Measurements from ENCODE around the gene TBL1X. TPM values are rescaled to one million over a fixed set of nuclear protein-coding genes. Genes with fewer than 3 reads are reported as not detected.

Gene TBL1X
- total and polyA plus RNA-seq, 2 of the 13 experiments (the other 11 are each of a cell fraction or from before 2014, with no cell fraction given), result 17.6 to 19.9 TPM

DNA sequence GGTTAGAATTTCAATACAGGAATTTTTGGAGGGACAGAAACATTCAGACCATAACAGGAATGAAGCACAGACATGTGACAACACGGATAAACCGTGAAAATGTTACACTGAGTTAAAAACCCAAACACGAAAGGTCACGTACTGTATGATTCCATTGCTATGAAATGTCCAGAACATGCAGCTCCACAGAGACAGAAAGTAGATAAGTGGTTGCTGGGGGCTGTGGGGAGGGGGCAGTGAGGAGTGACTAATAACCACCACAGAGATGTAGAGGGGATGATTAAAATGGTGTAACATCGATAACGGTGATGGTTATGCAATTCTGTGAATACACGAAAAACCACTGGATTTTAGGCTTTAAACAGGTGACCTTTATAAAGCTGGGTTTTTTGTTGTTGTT is 292.5 kb downstream of the TBL1X start:
- H4K20me1 ChIP-seq (ENCODE audit: insufficient read depth, low read length), result no peaks in the 10 kb centered on the region
- no peak overlapping the region for H3K9ac ChIP-seq (ENCODE audit: insufficient read depth, low read depth, low read length)
- H2AFZ ChIP-seq (ENCODE audit: low read length), result no peak overlapping the region
- H3K36me3 ChIP-seq (replicated peaks in 1 of 2; ENCODE audit: control insufficient read depth in 1 of 2, insufficient read depth in 2 of 2, low read length in 2 of 2), result no peaks in the 10 kb centered on the region
- no peaks in the 10 kb centered on the region for H3K4me1 ChIP-seq (ENCODE audit: insufficient read depth, low read length)
- BruUV-seq (replicated peaks), result no TSS peak
- in situ Hi-C loops (cut with HindIII; ENCODE audit: extremely low pct_ligation_motif_present, low pct_unique_long_range_greater_than_20kb), result no loop called here
- intact Hi-C loops (cut with micrococcal nuclease; ENCODE audit: unreplicated experiment), result no loop called here
- ChIA-PET POLR2A (interaction anchor here (0.8 kb wide), 1 partner anchor 10 kb away, joined by 5 read pairs; no protein-coding TSS in a partner anchor), CTCF (ENCODE audit: low intra/inter-chr PET ratio, low total read pairs) (no interaction called here)
- H3K27ac ChIP-seq (ENCODE audit: extremely low read length, insufficient read depth, low read length), result no peak overlapping the region
- ATAC-seq (no peak), FAIRE-seq (no peak), DNase-seq (ENCODE audit: low spot score) (no peak)
- no peak overlapping the region for H3K4me2 ChIP-seq (ENCODE audit: low read depth, low read length)
- H3K27me3 ChIP-seq (ENCODE audit: control insufficient read depth in 1 of 2, insufficient read depth in 2 of 2, low read length in 2 of 2), result no peaks in the 10 kb centered on the region
- TF ChIP-seq ZBTB25 (CRISPR knock-in tag; IDR thresholded peaks at IDR 0.05) (no peak), ZSCAN22 (CRISPR knock-in tag; IDR thresholded peaks at IDR 0.05) (no peak)
- TF ChIP-seq, protein P1, sequence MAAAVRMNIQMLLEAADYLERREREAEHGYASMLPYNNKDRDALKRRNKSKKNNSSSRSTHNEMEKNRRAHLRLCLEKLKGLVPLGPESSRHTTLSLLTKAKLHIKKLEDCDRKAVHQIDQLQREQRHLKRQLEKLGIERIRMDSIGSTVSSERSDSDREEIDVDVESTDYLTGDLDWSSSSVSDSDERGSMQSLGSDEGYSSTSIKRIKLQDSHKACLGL (CRISPR knock-in tag; IDR thresholded peaks at IDR 0.05), result no peak
- H3K79me2 ChIP-seq (ENCODE audit: insufficient read depth, low read length), result no peaks in the 10 kb centered on the region
- no peaks in the 10 kb centered on the region for H3K9me3 ChIP-seq (ENCODE audit: low read length)
- H3K4me3 ChIP-seq (replicated peaks in 1 of 3; ENCODE audit: insufficient read depth in 1 of 3, low read depth in 2 of 3, low read length in 3 of 3), result no peak overlapping the region
- WGBS (ENCODE audit: low lambda C conversion rate), result 55% methylated on average over 7 of the region's 7 CpGs

GRCh38 chrX:9758021-9758638 is 293.3 kb downstream of the TBL1X start:
- Histone ChIP-seq H3K9me3 (ENCODE audit: low read length) (no peaks in the 10 kb centered on the region), H3K36me3 (replicated peaks in 1 of 2; ENCODE audit: control insufficient read depth in 1 of 2, insufficient read depth in 2 of 2, low read length in 2 of 2) (no peaks in the 10 kb centered on the region), H2AFZ (ENCODE audit: low read length) (no peak overlapping the region), H3K27me3 (ENCODE audit: control insufficient read depth in 1 of 2, insufficient read depth in 2 of 2, low read length in 2 of 2) (no peaks in the 10 kb centered on the region), H3K4me3 (replicated peaks in 1 of 3; ENCODE audit: insufficient read depth in 1 of 3, low read depth in 2 of 3, low read length in 3 of 3) (no peak overlapping the region), H3K4me1 (ENCODE audit: insufficient read depth, low read length) (no peaks in the 10 kb centered on the region), H4K20me1 (ENCODE audit: insufficient read depth, low read length) (no peaks in the 10 kb centered on the region), H3K4me2 (ENCODE audit: low read depth, low read length) (no peak overlapping the region), H3K79me2 (ENCODE audit: insufficient read depth, low read length) (no peaks in the 10 kb centered on the region), H3K9ac (ENCODE audit: insufficient read depth, low read depth, low read length) (no peak overlapping the region), H3K27ac (ENCODE audit: extremely low read length, insufficient read depth, low read length) (no peak overlapping the region)
- ATAC-seq (no peak), DNase-seq (ENCODE audit: low spot score) (no peak), FAIRE-seq (no peak)
- in situ Hi-C loops (cut with HindIII; ENCODE audit: extremely low pct_ligation_motif_present, low pct_unique_long_range_greater_than_20kb), result no loop called here
- WGBS (ENCODE audit: low lambda C conversion rate), result 13% methylated on average over 3 of the region's 4 CpGs
- BruUV-seq (replicated peaks), result no TSS peak
- POLR2A ChIA-PET, result no interaction called here
- CTCF ChIA-PET (ENCODE audit: low intra/inter-chr PET ratio, low total read pairs), result no interaction called here
- intact Hi-C loops (cut with micrococcal nuclease; ENCODE audit: unreplicated experiment), result no loop called here
- TF ChIP-seq ZNF17 (CRISPR knock-in tag; IDR thresholded peaks at IDR 0.05), result no peak
- TF ChIP-seq KLF15 (CRISPR knock-in tag; IDR thresholded peaks at IDR 0.05; ENCODE audit: borderline replicate concordance), result no peak
- no peak for TF ChIP-seq ZNF614 (CRISPR knock-in tag; IDR thresholded peaks at IDR 0.05; ENCODE audit: borderline replicate concordance)
- TF ChIP-seq, protein P2, sequence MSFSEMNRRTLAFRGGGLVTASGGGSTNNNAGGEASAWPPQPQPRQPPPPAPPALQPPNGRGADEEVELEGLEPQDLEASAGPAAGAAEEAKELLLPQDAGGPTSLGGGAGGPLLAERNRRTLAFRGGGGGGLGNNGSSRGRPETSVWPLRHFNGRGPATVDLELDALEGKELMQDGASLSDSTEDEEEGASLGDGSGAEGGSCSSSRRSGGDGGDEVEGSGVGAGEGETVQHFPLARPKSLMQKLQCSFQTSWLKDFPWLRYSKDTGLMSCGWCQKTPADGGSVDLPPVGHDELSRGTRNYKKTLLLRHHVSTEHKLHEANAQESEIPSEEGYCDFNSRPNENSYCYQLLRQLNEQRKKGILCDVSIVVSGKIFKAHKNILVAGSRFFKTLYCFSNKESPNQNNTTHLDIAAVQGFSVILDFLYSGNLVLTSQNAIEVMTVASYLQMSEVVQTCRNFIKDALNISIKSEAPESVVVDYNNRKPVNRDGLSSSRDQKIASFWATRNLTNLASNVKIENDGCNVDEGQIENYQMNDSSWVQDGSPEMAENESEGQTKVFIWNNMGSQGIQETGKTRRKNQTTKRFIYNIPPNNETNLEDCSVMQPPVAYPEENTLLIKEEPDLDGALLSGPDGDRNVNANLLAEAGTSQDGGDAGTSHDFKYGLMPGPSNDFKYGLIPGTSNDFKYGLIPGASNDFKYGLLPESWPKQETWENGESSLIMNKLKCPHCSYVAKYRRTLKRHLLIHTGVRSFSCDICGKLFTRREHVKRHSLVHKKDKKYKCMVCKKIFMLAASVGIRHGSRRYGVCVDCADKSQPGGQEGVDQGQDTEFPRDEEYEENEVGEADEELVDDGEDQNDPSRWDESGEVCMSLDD (CRISPR knock-in tag; IDR thresholded peaks at IDR 0.05; ENCODE audit: borderline replicate concordance), result no peak
- TF ChIP-seq NFIC (IDR thresholded peaks at IDR 0.05; ENCODE audit: low read length), result no peak
- TF ChIP-seq ATF7-NPFF (CRISPR knock-in tag; IDR thresholded peaks at IDR 0.05; ENCODE audit: low read depth), result no peak
- TF ChIP-seq EP300 (IDR thresholded peaks at IDR 0.05; ENCODE audit: low read depth in 2 of 2, low read length in 2 of 2), result no peak
- no peak for TF ChIP-seq EP300 (CRISPR knock-in tag; IDR thresholded peaks at IDR 0.05; ENCODE audit: borderline replicate concordance)
- no peak for TF ChIP-seq ARNTL (CRISPR knock-in tag; IDR thresholded peaks at IDR 0.05)
- no peak for TF ChIP-seq DRAP1 (CRISPR knock-in tag; IDR thresholded peaks at IDR 0.05)
